Ovary (tissue), 3 donors: ENCODE data around the gene AP1S3.

Experiments used
- EP300 ChIP-seq: sonication (generic); formaldehyde crosslinking; IDR thresholded peaks from one replicate; pipeline ENCODE4 v1.6.1; 2017; ENCODE audit warnings: antibody characterized with exemption
- POLR2A ChIP-seq: fragments of 450-650 bp; IDR thresholded peaks from one replicate; pipeline ENCODE4 v1.6.1; 2017; ENCODE audit warnings: antibody characterized with exemption, mild to moderate bottlenecking, moderate library complexity
- TF ChIP-seq, protein P1 (sequence below), 3 donors: fragments of 450-650 bp in 2 of 3; fragments of 200-600 bp in 1 of 3; IDR thresholded peaks; one replicate each; pipeline versions ENCODE4 v1.5.1 to v1.8.0; 2016 to 2022; ENCODE audit warnings: antibody characterized with exemption in 3 of 3, mild to moderate bottlenecking in 1 of 3
- donor health status: DM: no; HTN: no; CAD: no.

- TF ChIP-seq, protein P1, sequence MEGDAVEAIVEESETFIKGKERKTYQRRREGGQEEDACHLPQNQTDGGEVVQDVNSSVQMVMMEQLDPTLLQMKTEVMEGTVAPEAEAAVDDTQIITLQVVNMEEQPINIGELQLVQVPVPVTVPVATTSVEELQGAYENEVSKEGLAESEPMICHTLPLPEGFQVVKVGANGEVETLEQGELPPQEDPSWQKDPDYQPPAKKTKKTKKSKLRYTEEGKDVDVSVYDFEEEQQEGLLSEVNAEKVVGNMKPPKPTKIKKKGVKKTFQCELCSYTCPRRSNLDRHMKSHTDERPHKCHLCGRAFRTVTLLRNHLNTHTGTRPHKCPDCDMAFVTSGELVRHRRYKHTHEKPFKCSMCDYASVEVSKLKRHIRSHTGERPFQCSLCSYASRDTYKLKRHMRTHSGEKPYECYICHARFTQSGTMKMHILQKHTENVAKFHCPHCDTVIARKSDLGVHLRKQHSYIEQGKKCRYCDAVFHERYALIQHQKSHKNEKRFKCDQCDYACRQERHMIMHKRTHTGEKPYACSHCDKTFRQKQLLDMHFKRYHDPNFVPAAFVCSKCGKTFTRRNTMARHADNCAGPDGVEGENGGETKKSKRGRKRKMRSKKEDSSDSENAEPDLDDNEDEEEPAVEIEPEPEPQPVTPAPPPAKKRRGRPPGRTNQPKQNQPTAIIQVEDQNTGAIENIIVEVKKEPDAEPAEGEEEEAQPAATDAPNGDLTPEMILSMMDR (IDR thresholded peaks at IDR 0.05): no peak
- TF ChIP-seq POLR2A: no peak
- TF ChIP-seq EP300: no peak
Measured at GRCh38 chr2:223860809-223861738, 23.7 kb upstream of the AP1S3 start.
